ENCODE measurements around the gene PRPF6. TPM values are rescaled to one million over a fixed set of nuclear protein-coding genes. Genes with fewer than 3 reads are reported as not detected.
A peak's percentile ranks its signal among the peaks of the same experiment; 100 is the strongest.

Gene PRPF6
- total and polyA plus RNA-seq, 2 of the 13 experiments (the other 11 are each of a cell fraction or from before 2014, with no cell fraction given) = 63.7 to 101 TPM

DNA sequence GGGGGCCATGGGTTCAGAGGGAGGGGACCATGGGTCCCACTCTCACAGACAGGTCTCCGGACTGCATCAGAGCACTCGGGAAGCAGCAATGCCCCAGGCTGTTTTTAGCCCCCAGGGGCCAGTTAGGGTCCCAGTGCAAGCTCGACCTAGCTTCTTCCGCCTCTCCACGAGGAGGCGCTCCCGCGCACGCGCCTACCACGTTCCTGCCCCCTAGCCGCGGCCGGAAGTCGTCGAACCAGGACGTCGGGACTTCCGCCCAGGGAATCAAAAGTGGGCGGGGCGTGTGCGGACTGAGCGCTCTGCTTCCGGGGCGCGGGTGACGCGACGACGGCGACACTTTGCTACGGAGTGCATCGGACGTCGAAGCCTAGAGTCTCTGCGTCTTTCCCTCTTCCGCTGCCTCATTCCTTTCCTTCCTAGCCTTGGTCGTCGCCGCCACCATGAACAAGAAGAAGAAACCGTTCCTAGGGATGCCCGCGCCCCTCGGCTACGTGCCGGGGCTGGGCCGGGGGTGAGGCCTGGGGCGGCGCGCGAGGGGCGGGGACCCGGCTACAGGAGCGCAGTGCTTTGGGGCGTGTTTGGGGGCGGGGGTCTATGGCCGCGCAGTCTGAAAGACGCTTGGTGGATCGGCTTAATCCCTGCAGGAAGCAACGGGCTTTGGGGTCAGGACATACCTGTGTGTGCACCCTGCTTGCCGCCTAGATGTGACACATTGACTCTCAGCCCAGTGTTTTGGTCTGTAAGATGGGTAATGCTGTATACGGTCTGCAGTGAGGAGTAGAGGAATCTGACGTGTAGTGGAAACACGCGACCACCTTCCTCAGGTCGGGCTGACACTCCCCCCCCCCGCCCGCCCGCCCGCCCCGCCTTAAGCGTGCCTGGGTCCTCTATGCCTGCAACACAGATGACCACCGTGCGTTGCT, at the start of gene PRPF6 (continued):
- TF ChIP-seq, protein P1, sequence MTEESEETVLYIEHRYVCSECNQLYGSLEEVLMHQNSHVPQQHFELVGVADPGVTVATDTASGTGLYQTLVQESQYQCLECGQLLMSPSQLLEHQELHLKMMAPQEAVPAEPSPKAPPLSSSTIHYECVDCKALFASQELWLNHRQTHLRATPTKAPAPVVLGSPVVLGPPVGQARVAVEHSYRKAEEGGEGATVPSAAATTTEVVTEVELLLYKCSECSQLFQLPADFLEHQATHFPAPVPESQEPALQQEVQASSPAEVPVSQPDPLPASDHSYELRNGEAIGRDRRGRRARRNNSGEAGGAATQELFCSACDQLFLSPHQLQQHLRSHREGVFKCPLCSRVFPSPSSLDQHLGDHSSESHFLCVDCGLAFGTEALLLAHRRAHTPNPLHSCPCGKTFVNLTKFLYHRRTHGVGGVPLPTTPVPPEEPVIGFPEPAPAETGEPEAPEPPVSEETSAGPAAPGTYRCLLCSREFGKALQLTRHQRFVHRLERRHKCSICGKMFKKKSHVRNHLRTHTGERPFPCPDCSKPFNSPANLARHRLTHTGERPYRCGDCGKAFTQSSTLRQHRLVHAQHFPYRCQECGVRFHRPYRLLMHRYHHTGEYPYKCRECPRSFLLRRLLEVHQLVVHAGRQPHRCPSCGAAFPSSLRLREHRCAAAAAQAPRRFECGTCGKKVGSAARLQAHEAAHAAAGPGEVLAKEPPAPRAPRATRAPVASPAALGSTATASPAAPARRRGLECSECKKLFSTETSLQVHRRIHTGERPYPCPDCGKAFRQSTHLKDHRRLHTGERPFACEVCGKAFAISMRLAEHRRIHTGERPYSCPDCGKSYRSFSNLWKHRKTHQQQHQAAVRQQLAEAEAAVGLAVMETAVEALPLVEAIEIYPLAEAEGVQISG (CRISPR knock-in tag; IDR thresholded peaks at IDR 0.05) = peak; percentile 99
- TF ChIP-seq JUND (CRISPR knock-in tag; IDR thresholded peaks at IDR 0.05) (peak; percentile 78; the same call in 1 of the 2 replicates), ARNT (IDR thresholded peaks at IDR 0.05) (no peak), HNRNPLL (IDR thresholded peaks at IDR 0.05; ENCODE audit: low read depth, low read length, poor library complexity, severe bottlenecking) (peak; percentile 89), REL (CRISPR knock-in tag; conservative IDR thresholded peaks at IDR 0.05) (peak; percentile 98), SOX5 (CRISPR knock-in tag; IDR thresholded peaks at IDR 0.05; ENCODE audit: borderline replicate concordance) (peak; percentile 83; the same call in 1 of the 2 replicates), NCOA1 (CRISPR knock-in tag; IDR thresholded peaks at IDR 0.05) (peak; percentile 66), ZC3H13 (CRISPR knock-in tag; IDR thresholded peaks at IDR 0.05) (peak; percentile 98), FOSL1 (CRISPR knock-in tag; IDR thresholded peaks at IDR 0.05; ENCODE audit: borderline replicate concordance) (no peak), ZNF282 (IDR thresholded peaks at IDR 0.05; ENCODE audit: partially characterized antibody) (no peak), ZNF605 (CRISPR knock-in tag; IDR thresholded peaks at IDR 0.05) (peak; percentile 90; the same call in 1 of the 2 replicates), ZKSCAN1 (IDR thresholded peaks at IDR 0.05; ENCODE audit: low read length) (peak; percentile 52; the same call in 1 of the 2 replicates), SP1 (IDR thresholded peaks at IDR 0.05) (no peak), SP1 (CRISPR knock-in tag; IDR thresholded peaks at IDR 0.05) (peak; percentile 100)
- TF ChIP-seq, protein P2, sequence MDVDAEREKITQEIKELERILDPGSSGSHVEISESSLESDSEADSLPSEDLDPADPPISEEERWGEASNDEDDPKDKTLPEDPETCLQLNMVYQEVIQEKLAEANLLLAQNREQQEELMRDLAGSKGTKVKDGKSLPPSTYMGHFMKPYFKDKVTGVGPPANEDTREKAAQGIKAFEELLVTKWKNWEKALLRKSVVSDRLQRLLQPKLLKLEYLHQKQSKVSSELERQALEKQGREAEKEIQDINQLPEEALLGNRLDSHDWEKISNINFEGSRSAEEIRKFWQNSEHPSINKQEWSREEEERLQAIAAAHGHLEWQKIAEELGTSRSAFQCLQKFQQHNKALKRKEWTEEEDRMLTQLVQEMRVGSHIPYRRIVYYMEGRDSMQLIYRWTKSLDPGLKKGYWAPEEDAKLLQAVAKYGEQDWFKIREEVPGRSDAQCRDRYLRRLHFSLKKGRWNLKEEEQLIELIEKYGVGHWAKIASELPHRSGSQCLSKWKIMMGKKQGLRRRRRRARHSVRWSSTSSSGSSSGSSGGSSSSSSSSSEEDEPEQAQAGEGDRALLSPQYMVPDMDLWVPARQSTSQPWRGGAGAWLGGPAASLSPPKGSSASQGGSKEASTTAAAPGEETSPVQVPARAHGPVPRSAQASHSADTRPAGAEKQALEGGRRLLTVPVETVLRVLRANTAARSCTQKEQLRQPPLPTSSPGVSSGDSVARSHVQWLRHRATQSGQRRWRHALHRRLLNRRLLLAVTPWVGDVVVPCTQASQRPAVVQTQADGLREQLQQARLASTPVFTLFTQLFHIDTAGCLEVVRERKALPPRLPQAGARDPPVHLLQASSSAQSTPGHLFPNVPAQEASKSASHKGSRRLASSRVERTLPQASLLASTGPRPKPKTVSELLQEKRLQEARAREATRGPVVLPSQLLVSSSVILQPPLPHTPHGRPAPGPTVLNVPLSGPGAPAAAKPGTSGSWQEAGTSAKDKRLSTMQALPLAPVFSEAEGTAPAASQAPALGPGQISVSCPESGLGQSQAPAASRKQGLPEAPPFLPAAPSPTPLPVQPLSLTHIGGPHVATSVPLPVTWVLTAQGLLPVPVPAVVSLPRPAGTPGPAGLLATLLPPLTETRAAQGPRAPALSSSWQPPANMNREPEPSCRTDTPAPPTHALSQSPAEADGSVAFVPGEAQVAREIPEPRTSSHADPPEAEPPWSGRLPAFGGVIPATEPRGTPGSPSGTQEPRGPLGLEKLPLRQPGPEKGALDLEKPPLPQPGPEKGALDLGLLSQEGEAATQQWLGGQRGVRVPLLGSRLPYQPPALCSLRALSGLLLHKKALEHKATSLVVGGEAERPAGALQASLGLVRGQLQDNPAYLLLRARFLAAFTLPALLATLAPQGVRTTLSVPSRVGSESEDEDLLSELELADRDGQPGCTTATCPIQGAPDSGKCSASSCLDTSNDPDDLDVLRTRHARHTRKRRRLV (CRISPR knock-in tag; IDR thresholded peaks at IDR 0.05) = peak; percentile 91
- TF ChIP-seq, protein P3, sequence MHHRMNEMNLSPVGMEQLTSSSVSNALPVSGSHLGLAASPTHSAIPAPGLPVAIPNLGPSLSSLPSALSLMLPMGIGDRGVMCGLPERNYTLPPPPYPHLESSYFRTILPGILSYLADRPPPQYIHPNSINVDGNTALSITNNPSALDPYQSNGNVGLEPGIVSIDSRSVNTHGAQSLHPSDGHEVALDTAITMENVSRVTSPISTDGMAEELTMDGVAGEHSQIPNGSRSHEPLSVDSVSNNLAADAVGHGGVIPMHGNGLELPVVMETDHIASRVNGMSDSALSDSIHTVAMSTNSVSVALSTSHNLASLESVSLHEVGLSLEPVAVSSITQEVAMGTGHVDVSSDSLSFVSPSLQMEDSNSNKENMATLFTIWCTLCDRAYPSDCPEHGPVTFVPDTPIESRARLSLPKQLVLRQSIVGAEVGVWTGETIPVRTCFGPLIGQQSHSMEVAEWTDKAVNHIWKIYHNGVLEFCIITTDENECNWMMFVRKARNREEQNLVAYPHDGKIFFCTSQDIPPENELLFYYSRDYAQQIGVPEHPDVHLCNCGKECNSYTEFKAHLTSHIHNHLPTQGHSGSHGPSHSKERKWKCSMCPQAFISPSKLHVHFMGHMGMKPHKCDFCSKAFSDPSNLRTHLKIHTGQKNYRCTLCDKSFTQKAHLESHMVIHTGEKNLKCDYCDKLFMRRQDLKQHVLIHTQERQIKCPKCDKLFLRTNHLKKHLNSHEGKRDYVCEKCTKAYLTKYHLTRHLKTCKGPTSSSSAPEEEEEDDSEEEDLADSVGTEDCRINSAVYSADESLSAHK (CRISPR knock-in tag; IDR thresholded peaks at IDR 0.05; ENCODE audit: borderline replicate concordance) = peak; percentile 41; the same call in 1 of the 2 replicates
- TF ChIP-seq, protein P4, sequence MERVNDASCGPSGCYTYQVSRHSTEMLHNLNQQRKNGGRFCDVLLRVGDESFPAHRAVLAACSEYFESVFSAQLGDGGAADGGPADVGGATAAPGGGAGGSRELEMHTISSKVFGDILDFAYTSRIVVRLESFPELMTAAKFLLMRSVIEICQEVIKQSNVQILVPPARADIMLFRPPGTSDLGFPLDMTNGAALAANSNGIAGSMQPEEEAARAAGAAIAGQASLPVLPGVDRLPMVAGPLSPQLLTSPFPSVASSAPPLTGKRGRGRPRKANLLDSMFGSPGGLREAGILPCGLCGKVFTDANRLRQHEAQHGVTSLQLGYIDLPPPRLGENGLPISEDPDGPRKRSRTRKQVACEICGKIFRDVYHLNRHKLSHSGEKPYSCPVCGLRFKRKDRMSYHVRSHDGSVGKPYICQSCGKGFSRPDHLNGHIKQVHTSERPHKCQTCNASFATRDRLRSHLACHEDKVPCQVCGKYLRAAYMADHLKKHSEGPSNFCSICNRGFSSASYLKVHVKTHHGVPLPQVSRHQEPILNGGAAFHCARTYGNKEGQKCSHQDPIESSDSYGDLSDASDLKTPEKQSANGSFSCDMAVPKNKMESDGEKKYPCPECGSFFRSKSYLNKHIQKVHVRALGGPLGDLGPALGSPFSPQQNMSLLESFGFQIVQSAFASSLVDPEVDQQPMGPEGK (CRISPR knock-in tag; IDR thresholded peaks at IDR 0.05) = peak; percentile 95

Measured in HepG2 (cell line).